Psoas muscle (tissue), 8 donors: Measurements from ENCODE around the gene FTH1. TPM values are rescaled to one million over a fixed set of nuclear protein-coding genes. Genes with fewer than 3 reads are reported as not detected.

Source experiments
- ATAC-seq, 4 donors: fragments of 200-7000 bp; cut with Tn5 transposase; one replicate each; pipeline ENCODE4 v1.9.1; 2020; ENCODE audit warnings: moderate library complexity in 3 of 4, mild to moderate bottlenecking in 2 of 4
- DNase-seq, 2 donors: peaks; one replicate each; pipeline ENCODE4 v3.0.0-alpha.2; 2020
- H3K27ac ChIP-seq: fragments of 200-600 bp; one replicate; pipeline ENCODE4 v1.8.0; 2022
- H3K27me3 ChIP-seq, 3 donors: fragments of 200-600 bp in 1 of 3; one replicate each; pipeline versions ENCODE4 v1.6.1 to v1.8.0; 2013 to 2022; ENCODE audit warnings: low read length in 2 of 3, mild to moderate bottlenecking in 2 of 3, moderate library complexity in 1 of 3; ENCODE audit not compliant: insufficient read depth in 3 of 3
- H3K36me3 ChIP-seq, 2 donors: fragments of 200-600 bp in 1 of 2; one replicate each; pipeline versions ENCODE4 v1.6.1 to v1.8.0; 2013 to 2022; ENCODE audit warnings: low read depth in 1 of 2, mild to moderate bottlenecking in 1 of 2, moderate library complexity in 1 of 2; ENCODE audit not compliant: insufficient read depth in 1 of 2
- H3K4me1 ChIP-seq: fragments of 200-600 bp; one replicate; pipeline ENCODE4 v1.8.0; 2022
- H3K4me3 ChIP-seq: fragments of 200-600 bp; one replicate; pipeline ENCODE4 v1.8.0; 2022; ENCODE audit warnings: mild to moderate bottlenecking
- H3K9me3 ChIP-seq: fragments of 200-600 bp; one replicate; pipeline ENCODE4 v1.8.0; 2022
- CTCF ChIP-seq: fragments of 200-600 bp; IDR thresholded peaks from one replicate; pipeline ENCODE4 v1.8.0; 2022; ENCODE audit warnings: antibody characterized with exemption
- WGBS, 3 donors: extraction: QIAGEN DNeasy Blood & Tissue Kit; methylation state at CpG; one replicate each; pipeline versions ENCODE4 v1.1.6 to v1.1.7; 2013; 5-methylcytosine and 5-hydroxymethylcytosine counted together
- intact Hi-C, 2 donors: fragments of 100-400 bp; cut with DNase I; formaldehyde crosslinking; loops; one replicate each; pipeline versions ENCODE4 v1.11.0 to v1.14.2; 2022
- polyA plus RNA-seq, 3 donors: library from polyadenylated mRNA; stranded (reverse); fragments of 200-250 nt; gene quantifications; one replicate each; pipeline ENCODE4 v1.2.3, GENCODE V29; 2013
- total RNA-seq, 4 donors: library from RNA; stranded (reverse); fragmentation: NEBNext Ultra II Directional in 2 of 4; extraction: Animal tissue kit (Norgen Biotek cat#: 25700) in 2 of 4; gene quantifications; one replicate each; pipeline versions ENCODE4 v1.2.1 to v1.2.4, GENCODE V29; 2021 to 2023
- donor health status: healthy with polysubstance abuse.
- donor health status: DM: no; HTN: no; CAD: no; lungs with moderate emphysema.
- donor health status: Bipolar disorder and iron deficiency.
- donor health status: healthy.
- donor health status: DM: yes; HTN: yes; CAD: no.
- donor health status: DM: no; HTN: no; CAD: no.
- donor health status: DM: no; HTN: no; CAD: no.
- donor health status: DM: yes; HTN: yes; CAD: no.

The FTH1 gene
- total and polyA plus RNA-seq, 7 donors, result 2,269 to 16,176 (median 3,132) TPM

GRCh38 chr11:61978703-61979661 lies 11.5 kb upstream of the FTH1 start:
- H3K27ac ChIP-seq, result no peak overlapping the region
- TF ChIP-seq CTCF, result no peak
- ATAC-seq, result peak in 3 of 4 donors; percentile 26 to 78 (median 58)

GRCh38 chr11:61976813-61977475 lies 9.5 kb upstream of the FTH1 start:
- DNase-seq, result no peak
- no peak for TF ChIP-seq CTCF
- H3K4me1 ChIP-seq, result peaks cover 37% of the 10 kb centered on the region
- no peak overlapping the region for H3K27ac ChIP-seq
- intact Hi-C loops, result no loop called here
- no peaks in the 10 kb centered on the region for H3K27me3 ChIP-seq
- H3K36me3 ChIP-seq, result no peaks in the 10 kb centered on the region
- H3K9me3 ChIP-seq, result no peaks in the 10 kb centered on the region
- 69 to 87% (median 83%) methylated on average over 7 of the region's 7 CpGs for WGBS, 3 donors
- no peak for ATAC-seq
- no peak overlapping the region for H3K4me3 ChIP-seq

More at GRCh38 chr11:61978703-61979661, 11.5 kb upstream of the FTH1 start:
- Histone ChIP-seq H3K9me3 (no peaks in the 10 kb centered on the region), H3K4me3 (no peak overlapping the region), H3K27me3 (no peaks in the 10 kb centered on the region), H3K4me1 (peaks cover 17% of the 10 kb centered on the region), H3K36me3 (no peaks in the 10 kb centered on the region)
- WGBS, 3 donors, result 67 to 79% (median 73%) methylated on average over 17 of the region's 17 CpGs
- DNase-seq, result no peak
- intact Hi-C loops, result no loop called here

GRCh38 chr11:61976420-61976800 lies 9.0 kb upstream of the FTH1 start:
- Histone ChIP-seq H3K36me3 (no peaks in the 10 kb centered on the region), H3K4me3 (no peak overlapping the region), H3K27ac (no peak overlapping the region), H3K9me3 (no peaks in the 10 kb centered on the region), H3K4me1 (peaks cover 38% of the 10 kb centered on the region), H3K27me3 (no peaks in the 10 kb centered on the region)
- TF ChIP-seq CTCF, result no peak
- intact Hi-C loops, result no loop called here
- DNase-seq (no peak), ATAC-seq (no peak)
- 64 to 74% (median 69%) methylated on average over 8 of the region's 8 CpGs for WGBS, 3 donors

- no peak for ATAC-seq
- Histone ChIP-seq H3K9me3 (no peaks in the 10 kb centered on the region), H3K4me3 (no peak overlapping the region), H3K27me3 (no peaks in the 10 kb centered on the region), H3K27ac (no peak overlapping the region), H3K4me1 (peaks cover 44% of the 10 kb centered on the region), H3K36me3 (no peaks in the 10 kb centered on the region)
- TF ChIP-seq CTCF, result no peak
- intact Hi-C loops, result no loop called here
- no peak for DNase-seq
- WGBS, 3 donors, result 87 to 90% (median 88%) methylated on average over 15 of the region's 15 CpGs
Measured at GRCh38 chr11:61975638-61976419, 8.4 kb upstream of the FTH1 start.
